HCT116 (cell line): Measurements from ENCODE around the gene LGI1. TPM values are rescaled to one million over a fixed set of nuclear protein-coding genes. Genes with fewer than 3 reads are reported as not detected.
A peak's percentile ranks its signal among the peaks of the same experiment; 100 is the strongest.

Experiments used
- ATAC-seq: fragments of 200-7000 bp; cut with Tn5 transposase; 2 replicates; pipeline ENCODE4 v1.9.1; 2020; ENCODE audit warnings: mild to moderate bottlenecking, moderate library complexity
- BruUV-seq: library from RNA; stranded (reverse); fragments of 400-500 nt; replicated peaks from 2 replicates; lab custom pipeline; 2021; lab: Mats Ljungman, UMichigan
- CTCF ChIA-PET: fragments of 300-600 bp; sonication (Branson Sonifier 250); formaldehyde crosslinking; loops from one replicate; lab custom pipeline; 2021; ENCODE audit warnings: antibody characterized with exemption; lab: Charles Lee
- POLR2A ChIA-PET: fragments of 300-600, 350-600 bp; sonication (Branson Sonifier 250); formaldehyde crosslinking; loops from one replicate; lab custom pipeline; 2021; ENCODE audit warnings: antibody characterized with exemption; lab: Charles Lee
- RAD21 ChIA-PET, 2 experiments: fragments of 300-600 bp; sonication (Branson Sonifier 250); formaldehyde crosslinking; loops; one replicate each; lab custom pipeline; 2023; ENCODE audit warnings: low total read pairs in 2 of 2; ENCODE audit not compliant: uncharacterized antibody in 2 of 2, unreplicated experiment in 2 of 2, low non-redundant PET in 1 of 2; lab: Charles Lee
- DNase-seq: peaks from one replicate; pipeline ENCODE4 v3.0.0-alpha.2; 2010; ENCODE audit warnings: low read depth, low spot score
- H2AFZ ChIP-seq: fragments of 200-600 bp; shearing (Covaris generic), sonication (generic); 2 replicates; pipeline ENCODE4 v1.6.1; 2017; ENCODE audit warnings: low read depth, mixed run types, mixed read lengths, antibody characterized with exemption, low read length; ENCODE audit not compliant: poor library complexity, severe bottlenecking
- H3K27ac ChIP-seq: 2 replicates; pipeline ENCODE4 v1.5.1; 2012; ENCODE audit warnings: low read depth, low read length
- H3K27me3 ChIP-seq: fragments of 200-600 bp; sonication (generic); 2 replicates; pipeline ENCODE4 v1.6.1; 2016; ENCODE audit warnings: mixed run types, low read length, mixed read lengths; ENCODE audit not compliant: insufficient read depth
- H3K36me3 ChIP-seq, 2 experiments: fragments of 200-500 bp in 1 of 2; fragments of 200-600 bp in 1 of 2; sonication (Bioruptor generic) in 1 of 2; sonication (generic) in 1 of 2; 2 replicates each; pipeline versions ENCODE4 v1.5.1 to v1.6.1; 2014 to 2016; ENCODE audit warnings: low read length in 2 of 2, inconsistent platforms in 1 of 2, mixed read lengths in 1 of 2, mixed run types in 1 of 2; ENCODE audit not compliant: insufficient read depth in 2 of 2, control insufficient read depth in 1 of 2
- H3K4me1 ChIP-seq, 2 experiments: fragments of 200-600 bp in 1 of 2; sonication (generic) in 1 of 2; 2 replicates each; pipeline versions ENCODE4 v1.5.1 to v1.6.1; 2012 to 2017; ENCODE audit warnings: low read length in 2 of 2, inconsistent platforms in 1 of 2, mild to moderate bottlenecking in 1 of 2, mixed read lengths in 1 of 2, mixed run types in 1 of 2, moderate library complexity in 1 of 2; ENCODE audit not compliant: insufficient read depth in 2 of 2, control insufficient read depth in 1 of 2
- H3K4me2 ChIP-seq: fragments of 200-600 bp; sonication (generic); 2 replicates; pipeline ENCODE4 v1.6.1; 2017; ENCODE audit warnings: mixed run types, low read length, mixed read lengths
- H3K4me3 ChIP-seq, 2 experiments: fragments of 200-600 bp in 1 of 2; sonication (generic) in 1 of 2; replicated peaks in 1 of 2; 2 replicates each; pipeline ENCODE4 v1.5.1; 2011 to 2016; ENCODE audit warnings: low read length in 2 of 2, control low read depth in 1 of 2, low read depth in 1 of 2, mild to moderate bottlenecking in 1 of 2, mixed read lengths in 1 of 2, mixed run types in 1 of 2
- H3K79me2 ChIP-seq: fragments of 200-600 bp; sonication (generic); 2 replicates; pipeline ENCODE4 v1.6.1; 2017; ENCODE audit warnings: mild to moderate bottlenecking, mixed run types, low read length, moderate library complexity, mixed read lengths; ENCODE audit not compliant: insufficient read depth
- H3K9ac ChIP-seq: fragments of 200-600 bp; sonication (generic); 2 replicates; pipeline ENCODE4 v1.6.1; 2016; ENCODE audit warnings: low read length, mixed read lengths
- H3K9me2 ChIP-seq: fragments of 200-600 bp; sonication (generic), shearing (Covaris generic); 2 replicates; pipeline ENCODE4 v1.6.1; 2017; ENCODE audit warnings: mixed run types, mild to moderate bottlenecking, moderate library complexity; ENCODE audit not compliant: insufficient read depth
- H3K9me3 ChIP-seq, 2 experiments: fragments of 200-500 bp in 1 of 2; fragments of 200-600 bp in 1 of 2; sonication (Bioruptor generic) in 1 of 2; sonication (generic) in 1 of 2; 2 replicates each; pipeline ENCODE4 v1.6.1; 2014 to 2017; ENCODE audit warnings: low read length in 2 of 2, mixed read lengths in 2 of 2, inconsistent platforms in 1 of 2, low read depth in 1 of 2, mild to moderate bottlenecking in 1 of 2, mixed run types in 1 of 2, moderate library complexity in 1 of 2; ENCODE audit not compliant: control insufficient read depth in 1 of 2, insufficient read depth in 1 of 2
- H4K20me1 ChIP-seq: fragments of 200-600 bp; sonication (generic), shearing (Covaris generic); 2 replicates; pipeline ENCODE4 v1.6.1; 2017; ENCODE audit warnings: mixed run types, mild to moderate bottlenecking, moderate library complexity; ENCODE audit not compliant: insufficient read depth
- CBX3 ChIP-seq: IDR thresholded peaks from 2 replicates; pipeline ENCODE4 v1.6.1; 2012; ENCODE audit warnings: low read depth
- CEBPB ChIP-seq: IDR thresholded peaks from 2 replicates; pipeline ENCODE4 v1.6.1; 2012; ENCODE audit warnings: low read depth
- CTCF ChIP-seq, 3 experiments: fragments of 200-600 bp in 1 of 3; sonication (generic) in 1 of 3; IDR thresholded peaks in 2 of 3; conservative IDR thresholded peaks in 1 of 3; 2 replicates each; pipeline ENCODE4 v1.5.1; 2012 to 2017; ENCODE audit warnings: low read depth in 2 of 3, low read length in 2 of 3, antibody characterized with exemption in 1 of 3, borderline replicate concordance in 1 of 3, control low read depth in 1 of 3, mild to moderate bottlenecking in 1 of 3, mixed read lengths in 1 of 3, mixed run types in 1 of 3, moderate library complexity in 1 of 3; ENCODE audit not compliant: insufficient read depth in 1 of 3
- FOSL1 ChIP-seq: IDR thresholded peaks from 2 replicates; pipeline ENCODE4 v1.6.1; 2012; ENCODE audit warnings: low read depth
- POLR2A ChIP-seq: IDR thresholded peaks from 2 replicates; pipeline ENCODE4 v1.7.0; 2011; ENCODE audit warnings: borderline replicate concordance; ENCODE audit not compliant: insufficient read depth, insufficient read length; ENCODE audit errors: extremely low read depth
- ZBTB33 ChIP-seq: IDR thresholded peaks from 2 replicates; pipeline ENCODE4 v1.6.1; 2011; ENCODE audit warnings: mild to moderate bottlenecking, low read length, moderate library complexity; ENCODE audit not compliant: insufficient replicate concordance; ENCODE audit errors: extremely low read depth
- intact Hi-C: fragments of 100-400 bp; cut with micrococcal nuclease; formaldehyde crosslinking; loops from 2 replicates; pipeline ENCODE4 v1.10.0; 2022
- total RNA-seq: library from RNA; stranded (reverse); gene quantifications from one replicate; pipeline ENCODE4 v1.2.1, GENCODE V29; 2021; ENCODE audit not compliant: unreplicated experiment

Gene LGI1
- total RNA-seq, 1 experiment from 2014 or later, result not detected

GRCh38 chr10:93775356-93775755 lies 17.6 kb downstream of the LGI1 start:
- H3K4me1 ChIP-seq, result no peaks in the 10 kb centered on the region
- DNase-seq (no peak), ATAC-seq (no peak)
- no peaks in the 10 kb centered on the region for H4K20me1 ChIP-seq
- ChIA-PET RAD21 (no interaction called here), POLR2A (no interaction called here), CTCF (no interaction called here)
- H3K9me3 ChIP-seq, result no peaks in the 10 kb centered on the region
- no peaks in the 10 kb centered on the region for H3K36me3 ChIP-seq
- BruUV-seq, result no TSS peak
- no peaks in the 10 kb centered on the region; the same call in 1 of the 2 replicates for H3K9me2 ChIP-seq
- H3K27ac ChIP-seq, result no peak overlapping the region
- no peaks in the 10 kb centered on the region for H3K27me3 ChIP-seq
- no peak overlapping the region for H3K4me2 ChIP-seq
- no peak overlapping the region for H2AFZ ChIP-seq
- H3K4me3 ChIP-seq, result no peak overlapping the region
- TF ChIP-seq ZBTB33, result no peak
- TF ChIP-seq FOSL1, result no peak
- TF ChIP-seq CBX3, result no peak
- TF ChIP-seq CEBPB, result no peak
- peak in 1 of 3 experiments; percentile 34; a peak in 2 of 6 replicates for TF ChIP-seq CTCF (IDR thresholded peaks at IDR 0.05 in 2 of 3, conservative IDR thresholded peaks at IDR 0.05 in 1 of 3; ENCODE audit: borderline replicate concordance in 1 of 3, insufficient read depth in 1 of 3, low read depth in 2 of 3, low read length in 2 of 3)
- no peak for TF ChIP-seq POLR2A
- intact Hi-C loops, result no loop called here
- no peak overlapping the region for H3K9ac ChIP-seq
- H3K79me2 ChIP-seq, result no peaks in the 10 kb centered on the region
